ENCODE results near the gene ADSL.

ADSL gene

GRCh38 chr22:40367342-40367741, 21.0 kb downstream of the ADSL start:
- Histone ChIP-seq H2AFZ (ENCODE audit: low read depth, low read length) (no peak overlapping the region), H3K27ac (ENCODE audit: low read length) (no peak overlapping the region), H3K9ac (ENCODE audit: low read depth, low read length) (no peak overlapping the region), H3K9me3 (ENCODE audit: insufficient read depth, low read length, severe bottlenecking) (no peaks in the 10 kb centered on the region), H3K4me2 (ENCODE audit: insufficient read depth, low read length) (no peak overlapping the region), H3K4me3 (ENCODE audit: low read depth in 1 of 2, low read length in 2 of 2) (no peak overlapping the region), H3K79me2 (ENCODE audit: insufficient read depth, low read length) (peaks cover 15% of the 10 kb centered on the region), H3K4me1 (ENCODE audit: insufficient read depth, low read length) (peaks cover 22% of the 10 kb centered on the region), H3K27me3 (ENCODE audit: insufficient read depth, low read length, poor library complexity) (no peaks in the 10 kb centered on the region), H4K20me1 (ENCODE audit: insufficient read depth, low read length) (no peaks in the 10 kb centered on the region), H3K36me3 (ENCODE audit: insufficient read depth, low read length) (peaks cover 55% of the 10 kb centered on the region)
- ATAC-seq (ENCODE audit: insufficient read depth, low read depth) (no peak), DNase-seq (no peak)
- TF ChIP-seq CTCF (IDR thresholded peaks at IDR 0.05; ENCODE audit: borderline replicate concordance, extremely low read depth, low read length, poor library complexity, severe bottlenecking): no peak

- Histone ChIP-seq H4K20me1 (ENCODE audit: insufficient read depth, low read length) (no peaks in the 10 kb centered on the region), H3K27ac (ENCODE audit: low read length) (no peak overlapping the region), H3K4me2 (ENCODE audit: insufficient read depth, low read length) (no peak overlapping the region), H3K9ac (ENCODE audit: low read depth, low read length) (no peak overlapping the region), H2AFZ (ENCODE audit: low read depth, low read length) (no peak overlapping the region), H3K79me2 (ENCODE audit: insufficient read depth, low read length) (peaks cover 21% of the 10 kb centered on the region), H3K9me3 (ENCODE audit: insufficient read depth, low read length, severe bottlenecking) (no peaks in the 10 kb centered on the region), H3K36me3 (ENCODE audit: insufficient read depth, low read length) (peaks cover 52% of the 10 kb centered on the region), H3K4me1 (ENCODE audit: insufficient read depth, low read length) (peaks cover 27% of the 10 kb centered on the region), H3K4me3 (ENCODE audit: low read depth in 1 of 2, low read length in 2 of 2) (no peak overlapping the region), H3K27me3 (ENCODE audit: insufficient read depth, low read length, poor library complexity) (no peaks in the 10 kb centered on the region)
- DNase-seq (no peak), ATAC-seq (ENCODE audit: insufficient read depth, low read depth) (no peak)
- no peak for TF ChIP-seq CTCF (IDR thresholded peaks at IDR 0.05; ENCODE audit: borderline replicate concordance, extremely low read depth, low read length, poor library complexity, severe bottlenecking)
- TF ChIP-seq EZH2 (IDR thresholded peaks at IDR 0.05; ENCODE audit: borderline replicate concordance, low read depth, low read length, severe bottlenecking): no peak
These were observed 21.7 kb downstream of the ADSL start for GRCh38 chr22:40368016-40368415.

GRCh38 chr22:40368836-40369235, 22.5 kb downstream of the ADSL start:
- no peak for ATAC-seq (ENCODE audit: insufficient read depth, low read depth)
- peaks cover 26% of the 10 kb centered on the region for H3K79me2 ChIP-seq (ENCODE audit: insufficient read depth, low read length)
- peaks cover 27% of the 10 kb centered on the region for H3K4me1 ChIP-seq (ENCODE audit: insufficient read depth, low read length)
- no peak for DNase-seq
- no peak overlapping the region for H3K9ac ChIP-seq (ENCODE audit: low read depth, low read length)
- H3K27me3 ChIP-seq (ENCODE audit: insufficient read depth, low read length, poor library complexity): no peaks in the 10 kb centered on the region
- H3K36me3 ChIP-seq (ENCODE audit: insufficient read depth, low read length): peaks cover 54% of the 10 kb centered on the region
- no peaks in the 10 kb centered on the region for H4K20me1 ChIP-seq (ENCODE audit: insufficient read depth, low read length)
- no peak overlapping the region for H3K27ac ChIP-seq (ENCODE audit: low read length)
- H2AFZ ChIP-seq (ENCODE audit: low read depth, low read length): no peak overlapping the region
- no peak overlapping the region for H3K4me2 ChIP-seq (ENCODE audit: insufficient read depth, low read length)
- no peak for TF ChIP-seq EZH2 (IDR thresholded peaks at IDR 0.05; ENCODE audit: borderline replicate concordance, low read depth, low read length, severe bottlenecking)
- TF ChIP-seq CTCF (IDR thresholded peaks at IDR 0.05; ENCODE audit: borderline replicate concordance, extremely low read depth, low read length, poor library complexity, severe bottlenecking): no peak
- no peaks in the 10 kb centered on the region for H3K9me3 ChIP-seq (ENCODE audit: insufficient read depth, low read length, severe bottlenecking)
- H3K4me3 ChIP-seq (ENCODE audit: low read depth in 1 of 2, low read length in 2 of 2): no peak overlapping the region

- TF ChIP-seq CTCF (IDR thresholded peaks at IDR 0.05; ENCODE audit: borderline replicate concordance, extremely low read depth, low read length, poor library complexity, severe bottlenecking): no peak
- TF ChIP-seq EZH2 (IDR thresholded peaks at IDR 0.05; ENCODE audit: borderline replicate concordance, low read depth, low read length, severe bottlenecking): no peak
- no peak overlapping the region for H3K4me3 ChIP-seq (ENCODE audit: low read depth in 1 of 2, low read length in 2 of 2)
- ATAC-seq (ENCODE audit: insufficient read depth, low read depth): no peak
- H3K27ac ChIP-seq (ENCODE audit: low read length): no peak overlapping the region
- peaks cover 9% of the 10 kb centered on the region for H3K36me3 ChIP-seq (ENCODE audit: insufficient read depth, low read length)
- no peaks in the 10 kb centered on the region for H3K9me3 ChIP-seq (ENCODE audit: insufficient read depth, low read length, severe bottlenecking)
- H3K27me3 ChIP-seq (ENCODE audit: insufficient read depth, low read length, poor library complexity): no peaks in the 10 kb centered on the region
- H2AFZ ChIP-seq (ENCODE audit: low read depth, low read length): no peak overlapping the region
- no peak overlapping the region for H3K9ac ChIP-seq (ENCODE audit: low read depth, low read length)
- peaks cover 25% of the 10 kb centered on the region for H3K4me1 ChIP-seq (ENCODE audit: insufficient read depth, low read length)
- H3K4me2 ChIP-seq (ENCODE audit: insufficient read depth, low read length): no peak overlapping the region
- peaks cover 4% of the 10 kb centered on the region; the same call in 1 of the 2 replicates for H4K20me1 ChIP-seq (ENCODE audit: insufficient read depth, low read length)
- DNase-seq: no peak
- H3K79me2 ChIP-seq (ENCODE audit: insufficient read depth, low read length): peaks cover 75% of the 10 kb centered on the region
These were observed 28.3 kb downstream of the ADSL start for GRCh38 chr22:40374567-40374966.

Measured in DND-41 (cell line).